ENCODE results near the gene ABL2.

The ABL2 gene

DNA sequence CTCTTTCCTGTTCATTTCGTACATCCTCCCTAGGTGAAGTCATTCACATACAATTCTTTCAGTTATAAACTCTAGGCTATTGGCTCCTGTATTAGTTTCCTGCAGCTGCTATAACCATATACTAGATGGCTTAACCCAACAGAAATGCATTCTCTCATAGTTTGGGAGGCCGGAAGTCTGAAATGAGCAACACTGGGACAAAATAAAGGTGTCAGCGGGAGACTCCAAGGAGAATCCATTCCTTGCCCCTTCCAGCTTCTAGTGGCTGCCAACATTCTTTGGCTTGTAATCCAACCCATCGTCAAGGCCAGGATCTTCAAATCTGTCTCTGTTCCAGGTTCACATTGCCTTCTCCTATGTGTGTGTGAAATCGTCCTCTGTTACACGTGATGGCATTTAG, 76.3 kb downstream of the ABL2 start:
- Histone ChIP-seq H3K4me3 (replicated peaks; ENCODE audit: low read depth, low read length) (no peak overlapping the region), H3K36me3 (ENCODE audit: control insufficient read depth, insufficient read depth, low read length) (no peaks in the 10 kb centered on the region), H3K27me3 (replicated peaks; ENCODE audit: control insufficient read depth, insufficient read depth, low read length) (no peaks in the 10 kb centered on the region)
- no peak for TF ChIP-seq CTCF (IDR thresholded peaks at IDR 0.05; ENCODE audit: insufficient read depth, low read length, poor library complexity, severe bottlenecking)
- DNase-seq (ENCODE audit: extremely low read depth, insufficient read length): no peak

GRCh38 chr1:179151908-179152682, 77.4 kb downstream of the ABL2 start:
- DNase-seq (ENCODE audit: extremely low read depth, insufficient read length): no peak
- no peaks in the 10 kb centered on the region for H3K27me3 ChIP-seq (replicated peaks; ENCODE audit: control insufficient read depth, insufficient read depth, low read length)
- H3K4me3 ChIP-seq (replicated peaks; ENCODE audit: low read depth, low read length): no peak overlapping the region
- TF ChIP-seq CTCF (IDR thresholded peaks at IDR 0.05; ENCODE audit: insufficient read depth, low read length, poor library complexity, severe bottlenecking): no peak
- no peaks in the 10 kb centered on the region for H3K36me3 ChIP-seq (ENCODE audit: control insufficient read depth, insufficient read depth, low read length)

GRCh38 chr1:179146911-179147310, 82.6 kb downstream of the ABL2 start:
- DNase-seq (ENCODE audit: extremely low read depth, insufficient read length): no peak
- TF ChIP-seq CTCF (IDR thresholded peaks at IDR 0.05; ENCODE audit: insufficient read depth, low read length, poor library complexity, severe bottlenecking): no peak
- H3K27me3 ChIP-seq (replicated peaks; ENCODE audit: control insufficient read depth, insufficient read depth, low read length): no peaks in the 10 kb centered on the region
- no peak overlapping the region for H3K4me3 ChIP-seq (replicated peaks; ENCODE audit: low read depth, low read length)
- H3K36me3 ChIP-seq (ENCODE audit: control insufficient read depth, insufficient read depth, low read length): no peaks in the 10 kb centered on the region

DNA sequence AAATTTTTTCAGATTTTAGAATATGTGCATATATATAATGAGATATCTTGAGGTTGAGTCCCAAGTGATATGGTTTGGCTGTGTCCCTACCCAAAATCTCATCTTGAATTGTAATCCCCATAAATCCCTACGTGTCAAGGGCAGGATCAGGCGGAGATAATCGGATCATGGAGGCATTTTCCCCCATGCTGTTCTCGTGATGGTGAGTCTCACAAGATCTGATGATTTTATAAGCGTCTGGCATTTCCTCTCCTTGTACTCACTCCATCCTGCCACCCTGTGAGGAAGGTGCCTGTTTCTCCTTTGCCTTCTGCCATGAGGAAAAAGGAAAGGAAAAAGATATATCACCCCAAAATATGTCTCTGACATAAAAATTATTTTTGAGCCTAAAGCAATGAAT, 83.0 kb downstream of the ABL2 start:
- no peaks in the 10 kb centered on the region for H3K36me3 ChIP-seq (ENCODE audit: control insufficient read depth, insufficient read depth, low read length)
- DNase-seq (ENCODE audit: extremely low read depth, insufficient read length): no peak
- no peak for TF ChIP-seq CTCF (IDR thresholded peaks at IDR 0.05; ENCODE audit: insufficient read depth, low read length, poor library complexity, severe bottlenecking)
- no peak overlapping the region for H3K4me3 ChIP-seq (replicated peaks; ENCODE audit: low read depth, low read length)
- H3K27me3 ChIP-seq (replicated peaks; ENCODE audit: control insufficient read depth, insufficient read depth, low read length): no peaks in the 10 kb centered on the region

DNA sequence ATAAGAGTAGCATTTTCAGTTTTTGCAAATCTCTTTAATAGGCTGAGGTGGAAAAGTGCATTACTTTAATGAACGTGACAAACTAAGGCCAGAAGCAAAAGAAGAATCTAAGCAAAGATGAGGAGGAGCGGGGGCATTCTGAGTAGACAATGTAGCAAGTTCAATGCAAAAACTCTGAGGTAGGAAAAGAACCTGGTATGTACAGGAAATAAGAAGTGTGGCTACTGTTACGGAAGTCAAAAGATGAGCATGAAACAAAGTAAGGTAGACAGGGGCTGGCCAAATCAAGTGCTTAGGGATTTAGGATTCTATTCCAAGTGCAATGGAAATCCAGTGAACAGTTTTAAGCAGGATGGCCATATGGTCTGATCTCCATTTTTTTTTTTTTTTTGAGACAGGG, 84.0 kb downstream of the ABL2 start:
- no peak overlapping the region for H3K4me3 ChIP-seq (replicated peaks; ENCODE audit: low read depth, low read length)
- TF ChIP-seq CTCF (IDR thresholded peaks at IDR 0.05; ENCODE audit: insufficient read depth, low read length, poor library complexity, severe bottlenecking): no peak
- no peaks in the 10 kb centered on the region for H3K36me3 ChIP-seq (ENCODE audit: control insufficient read depth, insufficient read depth, low read length)
- H3K27me3 ChIP-seq (replicated peaks; ENCODE audit: control insufficient read depth, insufficient read depth, low read length): no peaks in the 10 kb centered on the region
- DNase-seq (ENCODE audit: extremely low read depth, insufficient read length): no peak

DNA sequence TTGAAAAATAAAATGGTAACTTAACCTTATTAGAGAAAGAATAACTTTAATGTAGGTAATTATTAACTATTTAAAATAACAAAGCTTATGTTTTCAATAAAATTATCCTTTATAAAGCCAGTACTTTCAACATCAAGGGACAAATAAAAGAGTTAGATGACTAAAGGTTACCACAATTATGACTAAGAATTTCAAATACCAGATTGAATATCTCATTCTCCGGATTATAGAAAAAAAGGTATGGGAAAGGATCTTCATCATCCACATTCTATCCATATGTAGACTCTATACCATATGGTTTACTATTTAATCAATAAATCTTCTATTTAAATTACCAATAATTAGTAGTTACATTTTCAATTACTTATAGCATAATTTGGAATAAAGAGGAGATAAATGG, 84.9 kb downstream of the ABL2 start:
- no peak for TF ChIP-seq CTCF (IDR thresholded peaks at IDR 0.05; ENCODE audit: insufficient read depth, low read length, poor library complexity, severe bottlenecking)
- no peak overlapping the region for H3K4me3 ChIP-seq (replicated peaks; ENCODE audit: low read depth, low read length)
- no peaks in the 10 kb centered on the region for H3K36me3 ChIP-seq (ENCODE audit: control insufficient read depth, insufficient read depth, low read length)
- H3K27me3 ChIP-seq (replicated peaks; ENCODE audit: control insufficient read depth, insufficient read depth, low read length): no peaks in the 10 kb centered on the region
- no peak for DNase-seq (ENCODE audit: extremely low read depth, insufficient read length)

All from GM06990 (cell line).